CD4-positive, alpha-beta memory T cell (primary cell): ENCODE measurements around the gene TOB1. TPM values are rescaled to one million over a fixed set of nuclear protein-coding genes. Genes with fewer than 3 reads are reported as not detected.
"Not testable (repeated sequence)": the region's sequence is repeated elsewhere in the genome, so short reads cannot be mapped to it uniquely, and the experiment has no call there.

ENCODE experiments used
- CTCF ChIA-PET: fragments of 350-600 bp; sonication (Branson Sonifier 250); formaldehyde crosslinking; loops from one replicate; lab custom pipeline; 2021; ENCODE audit warnings: inconsistent platforms; ENCODE audit not compliant: partially characterized antibody; lab: Charles Lee
- POLR2A ChIA-PET: fragments of 350-600 bp; sonication (Branson Sonifier 250); formaldehyde crosslinking; loops from one replicate; lab custom pipeline; 2021; ENCODE audit not compliant: partially characterized antibody; lab: Charles Lee
- DNase-seq, 5 donors: peaks; one replicate each; pipeline versions ENCODE4 v3.0.0 to v3.0.0-alpha.2; 2020 to 2022; ENCODE audit warnings: mixed read lengths in 1 of 5
- H3K27ac ChIP-seq: one replicate; pipeline ENCODE4 v1.7.0; 2013; ENCODE audit warnings: low read depth, low read length
- H3K27me3 ChIP-seq: 2 replicates; pipeline ENCODE4 v1.7.0; 2013; ENCODE audit warnings: mild to moderate bottlenecking, low read length, moderate library complexity; ENCODE audit not compliant: insufficient read depth
- H3K36me3 ChIP-seq: 2 replicates; pipeline ENCODE4 v1.7.0; 2013; ENCODE audit warnings: mild to moderate bottlenecking, low read length, moderate library complexity; ENCODE audit not compliant: insufficient read depth
- H3K4me1 ChIP-seq: 2 replicates; pipeline ENCODE4 v1.7.0; 2013; ENCODE audit warnings: mild to moderate bottlenecking, low read length, moderate library complexity; ENCODE audit not compliant: insufficient read depth
- H3K4me3 ChIP-seq, 2 donors: one replicate each; pipeline ENCODE4 v1.7.0; 2013; ENCODE audit warnings: low read length in 2 of 2, mild to moderate bottlenecking in 1 of 2
- H3K9me3 ChIP-seq, 2 donors: one replicate each; pipeline ENCODE4 v1.7.0; 2013; ENCODE audit warnings: low read length in 2 of 2, control low read depth in 1 of 2; ENCODE audit not compliant: control insufficient read depth in 1 of 2
- H3K27ac Mint-ChIP-seq, 7 donors: one replicate each; pipeline ENCODE4 v1.8.0; 2020 to 2021; ENCODE audit warnings: mixed read lengths in 7 of 7, mild to moderate bottlenecking in 6 of 7, inconsistent platforms in 3 of 7, moderate library complexity in 3 of 7
- H3K27me3 Mint-ChIP-seq, 2 donors: one replicate each; pipeline ENCODE4 v1.8.0; 2020 to 2021; ENCODE audit warnings: mixed read lengths in 2 of 2
- H3K36me3 Mint-ChIP-seq, 2 donors: one replicate each; pipeline ENCODE4 v1.8.0; 2020 to 2021; ENCODE audit warnings: mixed read lengths in 2 of 2, inconsistent platforms in 1 of 2, mild to moderate bottlenecking in 1 of 2
- H3K4me1 Mint-ChIP-seq, 4 donors: one replicate each; pipeline ENCODE4 v1.8.0; 2020 to 2021; ENCODE audit warnings: mixed read lengths in 4 of 4, mild to moderate bottlenecking in 1 of 4
- H3K4me3 Mint-ChIP-seq, 8 donors: one replicate each; pipeline ENCODE4 v1.8.0; 2020 to 2021; ENCODE audit warnings: mixed read lengths in 8 of 8, mild to moderate bottlenecking in 7 of 8, moderate library complexity in 6 of 8, inconsistent platforms in 3 of 8
- H3K9me3 Mint-ChIP-seq, 8 donors: one replicate each; pipeline ENCODE4 v1.8.0; 2020 to 2021; ENCODE audit warnings: mixed read lengths in 8 of 8, mild to moderate bottlenecking in 5 of 8, inconsistent platforms in 3 of 8, moderate library complexity in 1 of 8
- intact Hi-C: fragments of 100-400 bp; cut with micrococcal nuclease; formaldehyde crosslinking; loops from one replicate; pipeline ENCODE4 v1.15.1; 2023
- polyA plus RNA-seq, 2 donors: library from polyadenylated mRNA; unstranded; fragments of 300-500 nt; fragmentation: Illumina TruSeq; gene quantifications; one replicate each; pipeline ENCODE4 v1.2.3, GENCODE V29; 2021
- total RNA-seq, 2 experiments: library from RNA; stranded (reverse); gene quantifications; one replicate each; pipeline ENCODE4 v1.2.3, GENCODE V29; 2021

Gene TOB1
- total and polyA plus RNA-seq, 4 experiments from 2014 or later = 74.3 to 104 (median 98.0) TPM

DNA sequence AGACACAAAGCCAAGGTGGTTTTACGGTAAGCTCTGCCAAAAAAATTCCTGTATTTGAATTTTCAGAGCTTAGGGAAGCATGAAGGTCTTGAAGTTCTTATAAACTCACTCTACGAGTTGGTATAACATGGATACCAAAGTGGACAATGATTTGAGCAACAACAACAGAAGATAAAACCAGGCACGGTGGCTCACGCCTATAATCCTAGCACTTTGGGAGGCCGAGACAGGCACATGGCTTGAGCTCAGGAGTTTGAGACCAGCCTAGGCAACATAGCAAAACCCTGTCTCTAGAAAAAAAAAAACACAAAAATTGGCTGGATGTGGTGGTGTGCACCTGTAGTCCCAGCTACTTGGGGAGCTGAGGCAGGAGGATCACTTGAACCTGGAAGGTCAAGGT, 12.9 kb upstream of the TOB1 start:
- POLR2A ChIA-PET = interaction anchor here (1.0 to 8.7 kb wide), 2 partner anchors 13 to 66 kb away, joined by 3 to 64 read pairs; partner anchors contain the start of gene TOB1

DNA sequence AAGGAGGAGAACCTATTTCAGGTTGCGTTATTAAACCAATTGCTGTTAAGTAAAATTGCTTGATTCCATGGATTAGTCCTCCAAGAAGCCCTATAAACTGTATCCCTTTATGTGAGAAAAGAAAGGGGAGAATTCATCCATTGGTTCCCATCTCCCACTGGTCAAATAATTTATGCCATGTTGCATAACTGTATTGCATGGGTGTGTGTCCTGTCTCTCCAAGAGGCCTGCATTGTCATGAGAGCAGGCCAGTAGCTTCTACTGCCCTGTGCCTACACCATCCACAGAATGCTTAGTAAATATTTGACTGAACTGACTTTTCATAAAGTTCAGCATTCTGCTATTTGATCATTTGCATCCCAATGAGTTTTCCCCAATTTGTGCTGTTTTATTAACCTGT, 11.7 kb upstream of the TOB1 start:
- peaks cover 15 to 27% (median 20%) of the 10 kb centered on the region in 4 donors for H3K4me1 Mint-ChIP-seq
- Histone ChIP-seq H3K27me3 (no peaks in the 10 kb centered on the region), H3K27ac (no peak overlapping the region), H3K4me3 (no peak overlapping the region), H3K9me3 (no peaks in the 10 kb centered on the region), H3K36me3 (no peaks in the 10 kb centered on the region), H3K4me1 (peaks cover 15% of the 10 kb centered on the region)
- ChIA-PET POLR2A (interaction anchor here (8.7 kb wide), 1 partner anchor 11 kb away, joined by 64 read pairs; the partner anchor contains the start of gene TOB1), CTCF (interaction anchor here (1.1 kb wide), 1 partner anchor 26 kb away, joined by 3 read pairs; no protein-coding TSS in a partner anchor)
- no peak for DNase-seq
- peaks cover 0 to 3% (median 0%) of the 10 kb centered on the region in 8 donors for H3K9me3 Mint-ChIP-seq
- H3K27ac Mint-ChIP-seq = no peak overlapping the region
- H3K4me3 Mint-ChIP-seq = no peak overlapping the region
- intact Hi-C loops = no loop called here
- no peaks in the 10 kb centered on the region for H3K36me3 Mint-ChIP-seq
- no peaks in the 10 kb centered on the region for H3K27me3 Mint-ChIP-seq

More for the DNA sequence above, 12.9 kb upstream of the TOB1 start:
- peaks cover 0 to 3% (median 0%) of the 10 kb centered on the region in 8 donors for H3K9me3 Mint-ChIP-seq
- H3K36me3 ChIP-seq = no peaks in the 10 kb centered on the region
- H3K4me3 ChIP-seq = no peak overlapping the region
- no peak overlapping the region for H3K27ac ChIP-seq
- H3K4me1 Mint-ChIP-seq = peaks cover 12 to 23% (median 14%) of the 10 kb centered on the region in 4 donors
- peaks cover 8% of the 10 kb centered on the region for H3K4me1 ChIP-seq
- H3K9me3 ChIP-seq = no peaks in the 10 kb centered on the region
- H3K27me3 ChIP-seq = no peaks in the 10 kb centered on the region
- DNase-seq = no peak
- no peaks in the 10 kb centered on the region for H3K27me3 Mint-ChIP-seq
- H3K27ac Mint-ChIP-seq = no peak overlapping the region
- H3K4me3 Mint-ChIP-seq = no peak overlapping the region
- CTCF ChIA-PET = interaction anchor here (1.0 kb wide), 1 partner anchor 9 kb away, joined by 4 read pairs; no protein-coding TSS in a partner anchor
- H3K36me3 Mint-ChIP-seq = no peaks in the 10 kb centered on the region
- intact Hi-C loops = no loop called here

DNA sequence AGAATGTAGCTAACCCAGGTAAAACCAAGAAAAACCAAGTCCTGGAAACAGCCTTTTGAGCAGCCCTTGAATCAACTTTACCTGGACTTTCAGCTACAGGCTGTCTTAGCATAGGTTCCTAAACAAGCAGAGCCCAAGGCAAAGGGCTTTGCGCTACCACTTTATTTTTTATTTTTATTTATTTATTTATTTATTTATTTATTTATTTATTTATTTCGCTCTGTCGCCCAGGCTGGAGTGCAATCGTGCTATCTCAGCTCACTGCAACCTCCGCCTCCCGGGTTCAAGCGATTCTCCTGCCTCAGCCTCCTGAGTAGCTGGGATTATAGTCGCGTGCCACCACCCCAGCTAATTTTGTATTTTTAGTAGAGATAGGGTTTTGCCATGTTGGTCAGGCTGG, 10.9 kb upstream of the TOB1 start:
- H3K4me3 Mint-ChIP-seq, H3K9me3 ChIP-seq, H3K4me3 ChIP-seq, H3K27me3 ChIP-seq, H3K36me3 ChIP-seq, intact Hi-C loops, H3K27ac ChIP-seq, H3K27me3 Mint-ChIP-seq, DNase-seq, H3K36me3 Mint-ChIP-seq, H3K27ac Mint-ChIP-seq, H3K9me3 Mint-ChIP-seq: not testable (repeated sequence)
- ChIA-PET CTCF (interaction anchor here (1.1 kb wide), 1 partner anchor 29 kb away, joined by 3 read pairs; no protein-coding TSS in a partner anchor), POLR2A (interaction anchor here (8.7 kb wide), 1 partner anchor 11 kb away, joined by 64 read pairs; the partner anchor contains the start of gene TOB1)
- H3K4me1 Mint-ChIP-seq = peaks cover 17 to 31% (median 24%) of the 10 kb centered on the region in 4 donors
- H3K4me1 ChIP-seq = peaks cover 23% of the 10 kb centered on the region

DNA sequence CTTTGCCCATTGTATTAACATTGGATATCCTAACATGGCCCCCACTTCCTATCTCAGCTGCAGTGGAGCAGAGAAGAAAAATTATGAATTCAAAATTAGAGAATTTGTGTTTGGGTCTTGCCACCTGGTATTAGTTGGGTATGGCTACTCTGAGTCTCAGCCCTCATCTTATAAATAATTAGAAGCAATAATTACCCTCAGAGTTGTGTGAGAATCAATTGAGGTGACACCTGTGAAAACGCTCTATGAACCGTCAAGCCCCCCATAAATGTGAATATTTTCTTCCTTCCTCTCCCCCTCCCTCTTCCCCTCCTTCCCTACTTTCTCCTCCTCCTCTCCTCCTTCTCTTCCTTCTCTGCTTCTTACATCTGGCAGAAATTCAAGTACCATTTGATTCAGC, 8.9 kb upstream of the TOB1 start:
- ChIA-PET POLR2A (interaction anchor here (8.7 kb wide), 1 partner anchor 9 kb away, joined by 64 read pairs; the partner anchor contains the start of gene TOB1), CTCF (interaction anchor here (1.3 kb wide), 1 partner anchor 23 kb away, joined by 5 read pairs; no protein-coding TSS in a partner anchor)
- H3K4me3 ChIP-seq = no peak overlapping the region
- Mint-ChIP-seq H3K4me3 (no peak overlapping the region), H3K27me3 (no peaks in the 10 kb centered on the region), H3K36me3 (no peaks in the 10 kb centered on the region), H3K9me3 (peaks cover 0 to 3% (median 0%) of the 10 kb centered on the region in 8 donors), H3K4me1 (peaks cover 20 to 36% (median 28%) of the 10 kb centered on the region in 4 donors), H3K27ac (no peak overlapping the region)
- H3K27ac ChIP-seq = no peak overlapping the region
- intact Hi-C loops = no loop called here
- DNase-seq = no peak
- H3K27me3 ChIP-seq = no peaks in the 10 kb centered on the region
- H3K4me1 ChIP-seq = peaks cover 33% of the 10 kb centered on the region
- H3K9me3 ChIP-seq = no peaks in the 10 kb centered on the region
- H3K36me3 ChIP-seq = no peaks in the 10 kb centered on the region

DNA sequence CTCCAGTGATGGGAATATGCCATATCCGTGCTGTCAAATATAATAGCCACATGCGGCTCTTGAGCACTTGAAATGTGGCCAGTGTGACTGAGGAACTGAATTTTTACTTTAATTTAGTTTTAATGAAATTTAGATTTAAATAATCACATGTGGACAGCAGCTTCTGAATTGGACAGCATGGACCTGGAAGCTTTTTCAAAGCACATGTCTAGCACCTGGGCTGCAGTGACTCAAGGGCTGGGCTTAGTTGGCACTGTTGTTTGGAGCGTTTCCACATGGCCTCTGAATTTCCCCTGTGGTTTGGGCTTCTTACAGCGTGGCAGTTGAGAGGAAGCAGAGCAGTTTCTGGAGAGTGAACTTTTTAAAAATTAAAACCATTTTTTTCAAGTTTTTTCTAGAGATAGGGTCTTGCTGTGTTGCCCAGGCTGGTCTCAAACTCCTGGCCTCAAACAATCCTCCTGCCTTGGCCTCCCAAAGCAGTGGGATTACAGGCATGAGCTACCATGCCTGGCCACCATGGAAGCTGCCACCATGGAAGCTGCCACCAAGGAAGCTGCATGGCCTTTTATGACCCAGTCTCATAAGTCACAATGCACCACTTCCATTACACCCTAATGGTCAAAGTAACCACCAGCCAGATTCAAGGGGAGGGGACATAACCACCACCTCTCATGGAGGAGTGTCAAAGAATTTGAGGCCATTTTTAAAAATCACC, 6.7 kb upstream of the TOB1 start:
- POLR2A ChIA-PET = interaction anchor here (1.0 to 3.3 kb wide), 14 partner anchors 12 to 84 kb away, joined by 3 to 14 read pairs (median 4); no protein-coding TSS in a partner anchor
- intact Hi-C loops = no loop called here
- H3K36me3 ChIP-seq = no peaks in the 10 kb centered on the region
- H3K4me1 ChIP-seq = peaks cover 53% of the 10 kb centered on the region
- H3K4me3 ChIP-seq = no peak overlapping the region
- peaks cover 30 to 53% (median 45%) of the 10 kb centered on the region in 4 donors for H3K4me1 Mint-ChIP-seq
- no peak overlapping the region for H3K27ac ChIP-seq
- no peaks in the 10 kb centered on the region for H3K27me3 Mint-ChIP-seq
- peak overlapping the region in 6 of 8 donors; percentile 8 to 76 (median 46) for H3K4me3 Mint-ChIP-seq
- peak; percentile 41 to 83 (median 52) for DNase-seq
- H3K27me3 ChIP-seq = no peaks in the 10 kb centered on the region
- H3K27ac Mint-ChIP-seq = peak overlapping the region in 5 of 7 donors; percentile 13 to 92 (median 42)
- CTCF ChIA-PET = interaction anchor here (1.1 to 4.8 kb wide), 8 partner anchors 14 to 84 kb away, joined by 3 to 21 read pairs (median 6); no protein-coding TSS in a partner anchor
- H3K9me3 ChIP-seq = no peaks in the 10 kb centered on the region
- H3K36me3 Mint-ChIP-seq = no peaks in the 10 kb centered on the region
- no peaks in the 10 kb centered on the region for H3K9me3 Mint-ChIP-seq

DNA sequence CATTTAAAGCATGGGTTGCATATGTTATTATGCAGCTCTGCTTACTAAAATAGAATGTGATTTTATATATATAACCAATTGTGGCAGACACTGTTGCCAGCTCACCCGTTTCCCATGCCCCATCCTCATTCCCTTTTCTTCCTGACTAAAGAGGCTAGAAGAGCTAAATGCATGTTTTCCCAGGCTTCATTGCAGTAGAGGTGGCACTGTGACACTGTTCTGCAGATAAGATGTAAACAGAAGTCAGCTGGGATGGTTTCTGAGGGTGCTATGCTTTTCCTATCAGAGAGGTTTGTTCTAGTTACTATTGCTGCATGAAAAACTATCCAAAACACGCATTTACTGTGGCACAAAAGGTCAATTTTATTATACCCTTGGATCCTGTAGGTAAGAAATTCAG, 5.7 kb upstream of the TOB1 start:
- Histone ChIP-seq H3K9me3 (no peaks in the 10 kb centered on the region), H3K4me1 (peaks cover 56% of the 10 kb centered on the region), H3K4me3 (peak overlapping the region; percentile 4 to 49), H3K36me3 (no peaks in the 10 kb centered on the region), H3K27ac (no peak overlapping the region), H3K27me3 (no peaks in the 10 kb centered on the region)
- no peaks in the 10 kb centered on the region for H3K27me3 Mint-ChIP-seq
- no peaks in the 10 kb centered on the region for H3K9me3 Mint-ChIP-seq
- H3K4me1 Mint-ChIP-seq = peaks cover 33 to 62% (median 52%) of the 10 kb centered on the region in 4 donors
- intact Hi-C loops = no loop called here
- H3K36me3 Mint-ChIP-seq = peaks cover 0 to 4% of the 10 kb centered on the region in 2 donors
- peak overlapping the region in 7 of 8 donors; percentile 67 to 86 (median 79) for H3K4me3 Mint-ChIP-seq
- H3K27ac Mint-ChIP-seq = peak overlapping the region in 6 of 7 donors; percentile 7 to 92 (median 60)
- ChIA-PET CTCF (interaction anchor here (0.8 to 4.8 kb wide), 8 partner anchors 8 to 85 kb away, joined by 3 to 21 read pairs (median 6); no protein-coding TSS in a partner anchor), POLR2A (interaction anchor here (0.8 to 3.3 kb wide), 15 partner anchors 8 to 85 kb away, joined by 3 to 14 read pairs (median 4); no protein-coding TSS in a partner anchor)
- no peak for DNase-seq
